ENCODE measurements around the gene TRIP12.
"Not testable (repeated sequence)": the region's sequence is repeated elsewhere in the genome, so short reads cannot be mapped to it uniquely, and the experiment has no call there.

TRIP12 gene

DNA sequence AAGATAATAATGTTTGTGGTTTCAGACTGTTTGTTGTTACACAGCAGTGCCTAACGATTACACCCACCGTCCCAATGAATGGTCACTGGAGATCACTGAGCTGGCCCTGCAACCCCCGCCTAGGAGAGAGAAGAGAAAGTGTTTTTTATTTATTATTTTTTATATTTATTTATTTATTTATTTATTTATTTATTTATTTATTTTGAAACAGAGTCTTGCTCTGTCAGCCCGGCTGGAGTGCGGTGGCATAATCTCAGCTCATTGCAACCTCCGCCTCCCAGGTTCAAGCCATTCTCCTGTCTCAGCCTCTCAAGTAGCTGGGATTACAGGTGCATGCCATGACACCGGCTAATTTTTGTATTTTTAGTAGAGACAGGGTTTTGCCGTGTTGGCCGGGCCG is 164.3 kb downstream of the TRIP12 start:
- not testable (repeated sequence) for DNase-seq

DNA sequence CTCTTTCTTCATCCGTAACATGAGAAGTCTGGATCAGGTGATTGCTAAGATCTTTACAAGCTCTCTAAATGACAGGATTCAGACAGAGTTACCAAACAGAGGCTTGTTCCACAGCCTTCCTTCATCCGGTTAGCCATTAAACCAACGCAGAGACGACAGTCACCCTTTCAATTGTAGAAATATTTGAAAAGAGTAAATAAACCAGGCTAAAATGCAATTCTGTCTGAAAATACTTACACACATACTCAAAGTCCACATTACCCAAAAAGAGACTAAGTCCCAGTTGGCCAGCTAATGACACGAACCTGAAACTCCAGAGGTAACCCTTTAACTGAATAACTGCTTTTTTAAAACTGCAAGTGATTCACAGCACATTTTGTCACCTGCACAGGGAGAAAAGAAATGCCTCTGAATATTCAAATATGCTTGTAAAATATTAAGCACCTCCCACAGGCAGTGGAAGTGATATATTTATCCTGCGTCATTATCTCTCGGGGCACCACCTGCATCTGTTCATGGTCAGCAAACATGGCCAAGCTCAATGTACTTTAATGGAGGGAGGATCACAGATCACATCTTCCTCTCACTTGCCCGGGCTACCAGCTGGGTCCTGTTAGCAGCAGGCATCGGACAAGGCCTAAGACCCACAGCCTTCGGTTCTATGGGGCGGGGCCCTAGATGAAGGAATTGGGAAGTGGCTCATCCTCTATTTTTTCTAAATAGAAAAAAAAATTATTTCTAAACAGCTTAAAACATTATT is 168.7 kb downstream of the TRIP12 start:
- DNase-seq, result no peak

DNA sequence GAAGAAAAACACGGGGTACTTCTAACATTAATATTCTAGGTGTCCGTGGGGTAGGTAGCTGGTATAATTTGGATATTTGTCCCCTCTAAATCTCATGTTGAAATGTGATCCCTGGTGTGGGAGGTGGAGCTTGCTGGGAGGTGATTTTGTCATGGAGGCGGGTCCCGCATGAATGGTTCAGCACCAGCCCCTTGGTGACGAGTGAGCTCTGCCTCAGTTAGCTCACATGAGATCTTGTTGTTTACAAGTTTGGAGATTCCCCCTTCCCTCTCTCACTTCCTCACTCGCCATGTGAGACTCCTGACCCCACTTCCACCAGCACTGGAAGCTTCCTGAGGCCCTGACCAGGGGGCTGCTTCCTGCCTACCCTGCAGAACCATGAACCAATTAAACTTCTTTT is 172.0 kb downstream of the TRIP12 start:
- no peak for DNase-seq

DNA sequence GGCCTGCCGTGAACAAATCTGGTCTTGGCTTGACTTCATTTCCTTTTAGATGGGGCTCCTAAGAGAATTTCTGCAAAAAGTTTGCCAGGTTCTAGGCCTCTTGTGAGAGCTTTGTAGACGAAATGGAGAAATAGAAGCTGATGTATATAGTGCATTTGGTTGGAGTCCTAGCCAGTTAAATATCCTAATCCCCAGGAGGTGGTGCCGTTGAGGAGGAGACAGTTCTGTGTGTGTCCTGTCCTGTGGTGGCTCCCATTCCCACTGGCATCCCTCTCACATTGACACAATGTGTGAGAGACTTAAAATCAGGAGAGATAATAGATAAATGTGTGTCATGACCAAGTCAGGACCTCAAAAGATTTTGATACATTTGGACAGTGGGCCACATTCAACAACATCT is 172.9 kb downstream of the TRIP12 start:
- DNase-seq, result no peak

DNA sequence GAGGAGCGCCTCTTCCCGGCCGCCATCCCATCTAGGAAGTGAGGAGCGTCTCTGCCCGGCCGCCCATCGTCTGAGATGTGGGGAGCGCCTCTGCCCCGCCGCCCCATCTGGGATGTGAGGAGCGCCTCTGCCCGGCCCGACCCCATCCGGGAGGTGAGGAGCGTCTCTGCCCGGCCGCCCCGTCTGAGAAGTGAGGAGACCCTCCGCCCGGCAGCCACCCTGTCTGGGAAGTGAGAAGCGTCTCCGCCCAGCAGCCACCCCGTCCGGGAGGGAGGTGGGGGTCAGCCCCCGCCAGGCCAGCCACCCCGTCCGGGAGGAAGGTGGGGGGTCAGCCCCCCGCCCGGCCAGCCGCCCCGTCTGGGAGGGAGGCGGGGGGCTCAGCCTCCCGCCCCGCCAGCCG is 179.1 kb downstream of the TRIP12 start:
- not testable (repeated sequence) for DNase-seq

DNA sequence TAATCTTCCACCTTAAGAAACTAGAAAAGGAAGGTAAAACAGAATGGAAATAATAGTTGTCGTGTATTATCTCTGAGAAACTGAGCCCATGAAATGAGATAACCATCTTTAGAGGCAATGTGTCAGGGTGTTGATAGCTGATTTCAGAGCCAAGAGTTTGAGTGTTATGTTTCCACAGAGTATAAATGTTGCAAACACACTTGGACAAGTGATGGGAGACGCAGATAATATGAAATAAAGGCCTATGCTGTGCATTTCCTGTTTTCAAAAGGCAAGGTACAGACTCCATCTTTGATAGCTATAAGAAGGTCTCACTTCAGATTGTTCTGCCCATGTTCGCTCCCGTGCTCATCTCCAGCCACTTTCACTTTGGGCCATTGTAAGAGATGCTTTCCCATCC is 181.5 kb downstream of the TRIP12 start:
- DNase-seq, result no peak

DNA sequence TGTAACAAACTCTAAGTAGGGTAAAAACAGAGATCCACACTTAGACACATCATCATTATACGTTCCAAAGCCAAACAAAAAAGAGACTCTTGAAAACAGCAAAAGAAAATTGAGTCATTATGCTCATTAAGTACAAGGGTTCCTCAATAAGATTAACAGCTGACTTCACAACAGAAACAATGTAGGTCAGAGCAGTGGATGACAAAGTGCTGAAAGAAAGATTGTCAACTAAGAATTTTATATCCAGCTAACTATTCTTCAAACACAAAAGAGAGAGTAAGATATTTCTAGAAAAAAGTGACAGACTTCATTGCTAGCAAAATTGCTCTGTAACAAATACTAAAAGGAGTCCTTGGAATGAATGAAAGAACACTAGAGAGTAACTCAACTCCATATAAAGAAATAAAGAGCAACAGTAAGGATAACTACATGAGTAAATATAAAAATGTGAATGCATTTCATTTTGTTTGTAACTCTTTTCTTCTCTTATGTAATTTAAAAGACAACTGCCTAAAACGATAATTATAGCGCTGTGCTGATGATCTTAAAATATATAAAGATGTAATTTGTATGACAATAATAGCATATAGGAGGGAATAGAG is 183.7 kb downstream of the TRIP12 start:
- DNase-seq, result no peak

DNA sequence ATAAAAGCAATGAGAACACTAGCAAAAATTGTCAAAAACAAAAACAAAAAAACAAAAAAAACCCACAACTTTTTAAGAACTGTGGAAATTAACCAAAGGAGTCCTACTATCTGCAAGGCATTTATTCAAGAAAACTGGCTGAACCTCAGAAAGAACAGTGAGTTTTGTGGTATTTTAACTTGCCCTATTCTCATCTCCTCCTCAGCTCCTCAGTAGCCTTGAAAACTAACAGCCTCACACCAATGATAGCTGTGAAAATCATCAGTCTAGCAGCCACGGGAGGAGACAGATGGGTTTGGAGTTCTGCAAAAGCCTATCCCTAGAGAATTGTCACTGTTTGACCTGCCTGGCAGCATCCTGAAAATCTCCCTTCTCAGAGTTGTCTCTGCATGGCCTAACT is 187.4 kb downstream of the TRIP12 start:
- DNase-seq, result no peak

DNA sequence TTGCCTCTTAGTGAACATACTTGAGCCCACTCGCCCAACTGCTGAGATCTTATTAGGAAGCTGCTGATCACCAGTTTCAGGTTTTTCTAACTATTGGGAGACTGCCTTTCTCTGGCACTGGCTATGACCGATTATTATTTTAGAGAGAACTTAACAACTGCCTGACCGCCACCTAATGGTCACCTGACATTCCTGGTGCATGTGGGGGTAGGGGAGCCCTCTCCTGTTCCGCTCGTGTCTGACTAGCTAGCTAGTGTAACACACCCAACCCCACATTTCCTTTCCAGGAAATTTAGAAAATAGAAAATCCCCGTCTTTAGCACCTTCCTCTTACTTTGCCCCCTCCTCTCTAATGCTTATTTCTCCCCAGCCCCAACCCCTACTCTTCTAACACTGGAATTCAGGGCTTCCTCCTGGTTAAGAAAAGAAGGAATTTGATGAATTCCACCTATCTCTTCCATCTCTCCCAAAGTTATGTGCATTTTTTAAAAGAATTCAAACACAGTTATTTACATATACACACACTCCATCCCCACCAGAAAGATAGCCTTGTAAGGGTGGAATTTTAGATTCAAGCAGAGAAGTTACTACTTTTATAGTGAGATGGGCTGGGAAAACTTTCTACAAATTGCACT is 188.1 kb downstream of the TRIP12 start:
- DNase-seq, result no peak

DNA sequence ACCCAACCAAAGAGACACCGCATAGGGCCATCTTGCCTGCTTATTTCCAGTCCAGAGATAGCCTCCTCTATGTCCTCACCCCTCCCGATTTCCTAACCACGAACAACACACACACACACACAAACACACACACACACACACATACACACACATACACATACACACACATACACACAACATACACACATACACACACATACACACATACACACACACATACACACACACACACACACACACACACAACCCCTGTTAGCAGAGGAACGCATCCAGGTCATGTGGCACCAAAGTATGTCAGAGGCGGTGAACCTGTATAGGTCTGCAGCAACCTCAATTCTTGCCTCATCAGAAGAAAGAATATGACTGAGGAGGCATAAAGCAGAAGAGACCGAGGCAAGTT is 188.9 kb downstream of the TRIP12 start:
- no peak for DNase-seq

DNA sequence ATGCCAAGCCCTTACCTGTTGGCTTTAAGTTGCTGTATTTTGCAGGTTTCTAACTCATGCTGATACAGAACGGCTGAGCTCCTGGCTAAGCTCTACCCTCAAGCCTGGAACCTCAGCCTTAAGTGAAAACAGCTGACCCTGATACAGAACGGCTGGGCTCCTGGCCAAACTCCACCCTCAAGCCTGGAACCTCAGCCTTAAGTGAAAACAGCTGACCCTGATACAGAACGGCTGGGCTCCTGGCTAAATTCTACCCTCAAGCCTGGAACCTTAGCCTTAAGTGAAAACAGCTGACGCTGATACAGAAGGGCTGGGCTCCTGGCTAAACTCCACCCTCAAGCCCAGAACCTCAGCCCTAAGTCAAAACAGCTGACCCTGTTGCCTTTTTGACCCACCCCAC is 189.9 kb downstream of the TRIP12 start:
- DNase-seq, result no peak

DNA sequence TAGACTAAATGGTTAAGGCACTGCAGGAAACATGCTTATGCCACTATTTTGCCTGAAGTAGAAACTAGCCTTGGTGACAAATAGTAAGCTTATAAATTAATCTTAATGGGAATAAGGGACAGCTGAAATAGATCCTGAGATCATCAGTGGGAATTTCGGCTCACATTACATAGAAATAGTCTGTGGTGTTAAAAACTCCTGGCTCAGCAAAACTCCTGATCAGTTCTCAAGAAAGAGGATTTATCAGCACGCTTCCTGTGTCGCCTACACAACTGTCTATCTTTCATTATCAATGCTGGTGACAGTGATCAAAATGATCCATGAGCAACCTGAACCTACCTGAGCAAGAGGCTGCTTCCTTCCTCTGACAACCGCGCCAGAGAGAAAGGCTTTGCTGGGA is 190.4 kb downstream of the TRIP12 start:
- no peak for DNase-seq

DNA sequence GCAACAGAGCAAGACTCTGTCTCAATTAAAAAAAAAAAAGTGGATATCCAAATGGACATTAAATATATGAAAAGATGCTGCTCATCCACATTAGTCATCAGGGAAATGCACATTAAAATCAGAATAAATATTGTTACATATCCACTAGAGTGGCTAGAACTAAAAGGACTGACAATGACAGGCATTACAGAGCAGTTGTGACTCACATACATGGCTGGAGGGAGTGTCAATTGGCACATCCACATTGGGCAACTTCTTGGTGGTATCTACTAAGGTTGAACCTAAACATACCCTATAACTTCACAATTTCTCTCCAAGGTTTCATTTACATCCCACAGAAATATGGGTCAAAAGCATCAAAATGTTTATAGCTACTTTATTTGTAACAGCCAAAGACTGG is 193.4 kb downstream of the TRIP12 start:
- no peak for DNase-seq

DNA sequence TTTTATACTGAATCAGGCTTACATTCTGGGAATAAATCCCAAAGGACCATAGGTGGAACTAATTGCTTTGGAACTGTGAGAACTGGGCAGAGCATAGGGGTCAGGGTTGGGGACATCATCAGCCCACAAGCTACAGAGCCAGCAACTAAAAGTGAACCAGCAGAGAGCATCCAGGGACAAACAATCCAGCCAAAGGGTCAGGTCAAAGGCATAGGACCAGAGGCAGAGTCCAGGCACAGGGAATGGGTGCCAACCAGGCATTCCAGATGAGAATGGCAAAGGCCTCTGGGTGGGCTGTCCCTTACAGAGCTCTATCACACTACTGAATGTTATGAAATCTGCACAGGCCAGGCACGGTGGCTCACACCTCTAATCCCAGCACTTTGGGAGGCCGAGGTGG is 195.2 kb downstream of the TRIP12 start:
- no peak for DNase-seq

DNA sequence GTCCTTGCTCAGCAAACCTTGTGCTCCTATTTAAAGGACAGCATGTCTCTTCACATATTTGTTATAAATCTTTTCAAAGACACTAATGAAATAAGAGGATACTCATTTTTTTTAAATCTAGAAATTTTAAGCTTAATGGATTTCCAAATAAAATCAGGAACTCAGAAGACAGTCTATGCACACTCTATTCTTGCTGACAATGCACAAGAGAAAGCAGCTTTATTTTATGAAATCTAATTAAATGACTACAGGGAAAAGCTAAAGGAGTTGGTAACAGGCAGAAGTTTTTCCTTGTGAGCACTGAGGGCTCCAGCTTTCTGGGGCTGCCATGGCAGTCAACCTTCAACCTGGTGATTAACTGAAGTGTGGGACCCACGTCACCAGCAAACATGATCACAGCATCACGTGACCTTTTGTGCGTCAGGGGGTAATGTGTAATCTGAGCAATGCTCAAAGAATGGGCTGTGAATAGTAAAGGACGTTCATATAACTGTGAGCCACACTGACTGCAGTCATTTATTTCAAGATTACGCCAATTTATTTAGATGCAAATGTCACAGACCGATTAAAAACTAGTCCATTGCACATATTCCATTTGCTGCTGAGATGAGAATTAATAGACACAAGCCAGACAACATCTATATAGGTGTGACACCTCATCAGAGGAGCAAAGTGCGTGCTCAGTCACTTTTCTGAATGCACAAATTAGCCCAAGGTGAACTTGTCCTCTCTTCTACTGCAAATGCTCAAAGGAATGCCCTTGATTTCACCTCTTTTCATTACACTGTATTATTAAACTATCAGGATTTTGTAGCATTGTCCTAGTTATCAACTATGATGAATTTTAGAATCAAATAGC is 195.9 kb downstream of the TRIP12 start:
- DNase-seq, result no peak

DNA sequence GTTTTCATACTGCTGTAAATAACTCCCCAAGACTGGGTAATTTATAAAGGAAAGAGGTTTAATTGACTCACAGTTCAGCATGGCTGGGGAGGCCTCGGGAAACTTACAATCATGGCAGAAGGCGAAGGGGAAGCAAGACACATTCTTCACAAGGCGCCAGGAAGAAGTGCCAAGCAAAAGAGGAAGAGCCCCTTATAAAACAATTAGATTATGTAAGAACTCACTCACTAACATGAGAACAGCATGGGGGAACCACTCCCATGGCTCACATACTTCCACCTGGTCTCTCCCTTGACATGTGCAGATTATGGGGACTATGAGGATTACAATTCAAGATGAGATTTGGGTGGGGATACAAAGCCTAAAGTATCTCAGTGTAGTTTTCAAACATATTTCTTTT is 198.6 kb downstream of the TRIP12 start:
- DNase-seq, result not testable (repeated sequence)

DNA sequence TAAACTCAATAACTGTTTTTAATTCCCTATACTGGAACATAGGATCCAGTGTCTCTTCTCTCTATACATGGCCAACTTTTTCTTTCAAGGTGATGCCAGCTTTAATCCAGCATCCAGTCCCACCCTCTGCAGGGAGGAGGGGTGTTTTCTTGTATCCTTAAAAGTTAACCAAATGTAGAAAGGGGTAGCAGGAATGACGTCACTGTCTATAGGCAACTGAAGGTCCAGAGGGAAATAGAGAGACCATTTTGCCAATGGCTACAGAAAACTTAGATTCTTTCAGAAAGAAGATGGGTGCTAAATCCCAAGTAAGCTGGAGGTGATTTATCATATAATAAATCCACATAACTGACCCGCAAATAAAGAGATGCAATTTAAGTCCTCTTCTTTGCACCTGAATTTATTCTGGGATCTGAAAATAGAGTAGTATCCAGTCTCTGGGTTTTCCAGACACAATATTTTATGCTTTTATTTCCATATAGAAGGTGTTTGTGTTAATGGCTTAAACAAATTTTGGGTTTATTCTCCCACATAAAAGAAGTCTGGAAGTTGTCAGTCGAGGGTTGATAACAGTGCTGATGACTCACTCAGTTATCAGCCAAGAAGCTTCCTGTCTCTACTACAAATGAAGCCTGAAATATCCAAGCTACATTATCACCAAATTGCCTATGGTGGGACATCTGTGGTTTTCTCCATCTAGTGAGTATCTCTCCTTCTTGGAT is 201.7 kb downstream of the TRIP12 start:
- DNase-seq, result no peak

DNA sequence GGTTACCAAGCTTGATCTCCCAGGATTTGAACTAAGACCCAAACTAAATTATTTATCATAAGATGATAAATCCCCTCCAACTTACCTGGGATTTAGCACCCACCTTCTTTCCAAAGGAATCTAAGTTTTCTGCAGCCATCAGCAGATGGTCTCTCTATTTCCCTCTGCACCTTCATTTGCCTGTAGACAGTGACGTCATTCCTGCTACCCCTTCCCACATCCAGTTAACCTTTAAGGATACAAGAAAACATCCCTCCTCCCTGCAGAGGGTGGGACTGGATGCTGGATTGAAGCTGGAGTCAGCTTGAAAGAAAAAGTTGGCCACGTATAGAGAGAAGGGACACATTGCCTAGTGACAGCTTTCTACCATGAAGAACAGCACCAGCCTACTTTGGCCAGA is 203.8 kb downstream of the TRIP12 start:
- no peak for DNase-seq

DNA sequence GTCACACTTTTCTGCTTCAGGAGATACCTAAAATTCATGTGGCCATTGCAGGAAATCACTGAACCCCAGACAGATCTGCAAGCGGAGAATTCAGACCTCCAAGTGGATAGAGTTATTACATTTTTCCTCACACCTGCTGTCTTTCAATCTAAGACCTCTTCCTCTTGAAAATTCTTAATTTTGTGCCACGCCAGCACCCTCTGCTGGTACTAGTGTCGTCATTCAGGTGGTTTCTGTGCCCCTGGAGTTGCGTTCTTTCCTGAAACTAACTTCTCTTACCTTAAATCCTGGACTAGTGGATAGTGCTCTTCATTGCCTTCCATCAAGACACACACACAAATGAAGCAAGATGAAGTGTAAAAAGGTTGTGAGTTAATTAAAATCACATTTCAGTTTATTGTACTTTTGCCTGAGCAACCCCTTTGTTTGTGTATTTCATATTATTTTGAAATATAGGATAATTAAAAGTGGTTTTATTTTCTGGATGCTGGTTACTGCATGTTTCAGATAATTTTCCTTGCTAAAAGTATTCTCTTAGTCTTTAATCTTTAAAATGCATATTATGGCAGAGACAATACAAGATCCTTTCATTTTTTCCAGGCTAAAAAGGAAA is 205.8 kb downstream of the TRIP12 start:
- no peak for DNase-seq

DNA sequence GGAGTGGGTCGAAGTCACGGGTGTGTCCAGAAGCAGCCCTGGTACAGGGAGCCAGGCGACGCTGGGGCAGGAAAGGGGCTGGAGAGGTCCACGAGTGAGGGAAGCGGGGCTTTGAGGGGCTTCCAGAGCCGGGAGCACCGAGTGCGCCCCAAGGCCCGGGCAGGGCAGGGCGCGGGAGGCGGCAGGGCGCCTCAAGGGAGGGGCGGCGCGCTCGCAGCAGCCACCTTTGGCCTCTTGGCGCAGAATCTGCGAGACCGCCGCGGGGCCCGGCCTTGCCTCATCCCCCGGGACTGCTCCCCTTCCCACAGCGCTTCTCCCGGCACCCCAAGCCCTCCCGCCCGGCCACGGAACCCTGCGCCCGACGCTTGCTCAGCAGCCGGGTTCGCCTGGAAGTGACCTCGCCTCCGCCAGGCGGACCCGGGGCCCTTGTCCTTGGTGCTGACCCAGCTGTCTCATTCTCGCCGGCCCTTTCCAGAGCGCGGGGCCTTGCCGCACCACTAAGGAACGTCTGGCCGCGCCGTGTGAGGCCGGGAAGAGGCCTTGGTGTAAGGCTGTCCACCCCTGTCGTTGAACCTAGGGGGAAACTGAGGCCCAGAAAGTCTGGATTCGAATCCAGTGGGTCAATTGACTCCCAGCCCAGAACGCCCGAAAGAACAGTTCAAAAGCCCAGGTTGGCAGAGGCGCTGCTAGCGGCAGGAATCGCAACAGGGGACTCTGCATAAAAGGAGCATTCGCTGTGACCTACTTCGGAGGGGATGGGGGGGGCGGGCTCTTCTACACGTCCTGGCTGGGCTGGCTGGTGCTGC is 206.9 kb downstream of the TRIP12 start:
- no peak for DNase-seq

DNA sequence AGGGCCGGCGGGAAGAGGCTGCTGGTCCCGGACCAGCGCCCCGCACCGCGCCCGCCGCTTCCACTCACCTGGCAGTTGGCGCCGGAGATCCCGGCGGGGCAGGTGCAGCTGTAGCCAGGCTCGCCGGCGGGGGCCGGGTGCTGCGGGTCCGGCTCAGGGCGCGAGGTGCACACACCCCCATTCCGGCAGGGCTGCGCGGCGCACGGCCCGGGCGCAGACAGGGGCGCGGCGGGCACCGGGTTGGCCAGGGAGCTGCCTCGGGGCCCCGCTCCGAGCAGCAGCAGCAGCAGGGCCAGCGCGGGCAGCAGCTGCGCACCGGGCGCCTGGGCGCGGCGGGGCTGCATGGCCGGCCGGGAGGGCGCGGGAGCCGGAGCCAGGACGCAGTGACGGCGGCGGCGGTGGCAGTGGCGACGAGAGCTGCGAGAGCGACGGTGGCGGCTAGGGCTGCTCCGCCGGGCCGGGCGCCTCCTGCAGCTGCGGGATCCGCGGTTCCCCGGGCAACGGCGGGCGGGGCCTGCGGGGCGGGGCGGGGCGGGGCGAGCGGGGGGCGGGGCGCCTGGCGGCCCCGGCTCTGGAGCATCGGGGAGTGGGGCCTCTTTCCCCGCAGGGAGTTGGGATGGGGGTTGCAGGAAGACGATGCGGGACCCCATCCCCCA is 207.6 kb downstream of the TRIP12 start, which contains the start of gene DNER:
Gene DNER, minus strand, starts transcription at position 476 of the 656 bp plus-strand sequence. Its CDS starts 132 bp downstream, at position 344.
- DNase-seq, result no peak

Data from NK-92 treated with Interleukin-12 subunit alpha and Interleukin-12 subunit beta, amount 100 ng/mL, for 24 hours (cell line).